ENCODE data around the gene PPP2R3B. TPM values are rescaled to one million over a fixed set of nuclear protein-coding genes. Genes with fewer than 3 reads are reported as not detected.

PPP2R3B gene
- total RNA-seq, 4 donors from 2014 or later = 4.1 to 16.1 (median 9.4) TPM

DNA sequence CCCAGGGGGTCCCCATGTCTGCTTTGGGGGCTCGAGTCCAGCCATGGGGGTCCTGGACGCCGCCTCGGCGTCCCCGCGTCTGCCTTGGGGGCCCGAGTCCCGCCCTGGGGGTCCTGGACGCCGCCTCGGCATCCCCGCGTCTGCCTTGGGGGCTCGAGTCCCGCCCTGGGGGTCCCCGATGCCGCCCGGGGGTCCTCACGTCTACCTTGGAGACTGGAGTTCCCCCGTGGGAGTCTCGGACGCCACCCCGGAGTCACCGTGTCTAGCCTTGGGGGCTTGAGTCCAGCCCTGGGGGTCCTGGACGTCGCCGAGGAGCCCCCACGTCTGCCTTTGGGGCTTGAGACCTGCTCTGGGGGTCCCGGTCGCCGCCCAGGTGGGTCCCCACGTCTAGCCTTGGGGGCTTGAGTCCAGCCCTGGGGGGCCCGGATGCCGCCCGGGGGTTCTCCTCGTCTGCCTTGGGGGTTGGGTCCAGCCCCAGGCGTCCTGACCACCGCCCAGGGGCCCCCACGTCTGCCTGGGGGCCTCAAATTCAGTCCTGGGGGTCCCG is 67.1 kb downstream of the PPP2R3B start:
- peak overlapping the region; percentile 82 to 84 for H3K4me3 ChIP-seq
- DNase-seq = peak in 1 of 2 donors; percentile 40
- H3K36me3 ChIP-seq = no peaks in the 10 kb centered on the region
- H3K27ac ChIP-seq = peak overlapping the region; percentile 78 to 86
- no peaks in the 10 kb centered on the region for H3K9me3 ChIP-seq
- H3K4me1 ChIP-seq = peaks cover 0 to 13% of the 10 kb centered on the region in 2 donors
- no peaks in the 10 kb centered on the region for H3K27me3 ChIP-seq
- TF ChIP-seq, protein P1, sequence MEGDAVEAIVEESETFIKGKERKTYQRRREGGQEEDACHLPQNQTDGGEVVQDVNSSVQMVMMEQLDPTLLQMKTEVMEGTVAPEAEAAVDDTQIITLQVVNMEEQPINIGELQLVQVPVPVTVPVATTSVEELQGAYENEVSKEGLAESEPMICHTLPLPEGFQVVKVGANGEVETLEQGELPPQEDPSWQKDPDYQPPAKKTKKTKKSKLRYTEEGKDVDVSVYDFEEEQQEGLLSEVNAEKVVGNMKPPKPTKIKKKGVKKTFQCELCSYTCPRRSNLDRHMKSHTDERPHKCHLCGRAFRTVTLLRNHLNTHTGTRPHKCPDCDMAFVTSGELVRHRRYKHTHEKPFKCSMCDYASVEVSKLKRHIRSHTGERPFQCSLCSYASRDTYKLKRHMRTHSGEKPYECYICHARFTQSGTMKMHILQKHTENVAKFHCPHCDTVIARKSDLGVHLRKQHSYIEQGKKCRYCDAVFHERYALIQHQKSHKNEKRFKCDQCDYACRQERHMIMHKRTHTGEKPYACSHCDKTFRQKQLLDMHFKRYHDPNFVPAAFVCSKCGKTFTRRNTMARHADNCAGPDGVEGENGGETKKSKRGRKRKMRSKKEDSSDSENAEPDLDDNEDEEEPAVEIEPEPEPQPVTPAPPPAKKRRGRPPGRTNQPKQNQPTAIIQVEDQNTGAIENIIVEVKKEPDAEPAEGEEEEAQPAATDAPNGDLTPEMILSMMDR (IDR thresholded peaks at IDR 0.05) = no peak
- TF ChIP-seq POLR2A (IDR thresholded peaks at IDR 0.05) = no peak
- intact Hi-C loops (cut with DNase I; ENCODE audit: low total_unique reads) = no loop called here

DNA sequence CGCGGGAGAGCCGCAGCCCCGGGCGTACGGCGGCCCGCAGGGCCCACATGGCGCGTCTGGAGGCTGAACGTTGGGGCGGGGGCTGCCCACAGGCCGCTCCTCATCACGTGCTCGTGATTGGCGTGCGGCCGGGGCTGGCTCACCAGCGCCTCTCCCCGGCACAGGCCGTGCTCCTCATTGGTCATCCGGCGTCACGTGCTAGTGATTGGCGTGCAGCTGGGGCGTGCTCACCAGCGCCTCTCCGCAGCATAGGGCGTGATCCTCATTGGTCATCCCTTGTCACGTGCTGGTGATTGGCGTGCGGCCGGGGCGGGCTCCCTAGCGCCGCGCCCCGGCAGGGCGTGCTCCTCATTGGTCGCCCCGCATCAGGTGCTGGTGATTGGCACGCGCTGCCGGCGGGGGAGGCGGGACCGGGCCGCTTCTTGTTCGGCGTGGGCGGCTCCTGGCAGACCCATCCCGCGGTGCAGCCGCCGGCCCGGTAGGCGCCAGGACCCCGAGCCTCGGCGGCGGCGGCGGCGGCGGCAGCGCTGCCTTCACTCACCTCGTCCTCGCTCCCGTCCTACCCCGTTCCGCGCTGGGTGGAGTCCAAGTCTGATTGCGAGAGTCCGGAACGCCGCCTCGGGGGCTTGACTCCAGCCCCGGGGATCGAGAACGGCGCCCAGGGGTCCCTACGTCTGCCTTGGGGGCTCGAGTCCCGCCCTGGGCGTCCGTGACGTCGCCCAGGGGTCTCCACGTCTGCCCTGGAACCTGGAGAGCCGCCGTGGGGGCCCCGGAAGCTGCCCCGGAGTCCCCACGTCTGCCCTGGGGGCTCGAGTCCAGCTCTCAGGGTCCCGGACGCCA is 67.7 kb downstream of the PPP2R3B start, which contains the start of gene GTPBP6:
Gene GTPBP6 (minus strand): TSS at position 58 of the 840 bp plus-strand sequence. CDS start 9 bp downstream, at position 49.
- Histone ChIP-seq H3K36me3 (no peaks in the 10 kb centered on the region), H3K27me3 (no peaks in the 10 kb centered on the region), H3K4me3 (peak within 1 kb of the TSS; percentile 84 to 97), H3K9me3 (no peaks in the 10 kb centered on the region), H3K4me1 (peaks cover 0 to 13% of the 10 kb centered on the region in 2 donors), H3K27ac (peak within 1 kb of the TSS; percentile 89 to 99)
- intact Hi-C loops (cut with DNase I; ENCODE audit: low total_unique reads) = no loop called here
- TF ChIP-seq, protein P1 (IDR thresholded peaks at IDR 0.05) = peak in 2 of 4 experiments; percentile 34 to 36
- TF ChIP-seq POLR2A (IDR thresholded peaks at IDR 0.05) = peak; percentile 50 to 80
- peak; percentile 99 to 100 for DNase-seq

GRCh38 chrX:318068-318738 is 68.5 kb downstream of the PPP2R3B start:
- H3K27ac ChIP-seq = peak overlapping the region; percentile 89 to 99
- H3K27me3 ChIP-seq = no peaks in the 10 kb centered on the region
- intact Hi-C loops (cut with DNase I; ENCODE audit: low total_unique reads) = no loop called here
- H3K4me3 ChIP-seq = peak overlapping the region; percentile 56 to 97
- DNase-seq = peak; percentile 96 to 99
- no peaks in the 10 kb centered on the region for H3K36me3 ChIP-seq
- TF ChIP-seq, protein P1 (IDR thresholded peaks at IDR 0.05) = no peak
- peak; percentile 33 to 47 for TF ChIP-seq POLR2A (IDR thresholded peaks at IDR 0.05)
- peaks cover 0 to 13% of the 10 kb centered on the region in 2 donors for H3K4me1 ChIP-seq
- no peaks in the 10 kb centered on the region for H3K9me3 ChIP-seq

- peak overlapping the region; percentile 89 to 99 for H3K27ac ChIP-seq
- peak overlapping the region; percentile 56 to 97 for H3K4me3 ChIP-seq
- TF ChIP-seq, protein P1 (IDR thresholded peaks at IDR 0.05) = no peak
- no peak for TF ChIP-seq POLR2A (IDR thresholded peaks at IDR 0.05)
- intact Hi-C loops (cut with DNase I; ENCODE audit: low total_unique reads) = no loop called here
- H3K27me3 ChIP-seq = no peaks in the 10 kb centered on the region
- H3K4me1 ChIP-seq = peaks cover 0 to 13% of the 10 kb centered on the region in 2 donors
- no peaks in the 10 kb centered on the region for H3K9me3 ChIP-seq
- H3K36me3 ChIP-seq = no peaks in the 10 kb centered on the region
- no peak for DNase-seq
Observed at GRCh38 chrX:317424-318067, 69.2 kb downstream of the PPP2R3B start.
